SJSA1 (cell line): ENCODE results near the gene REX1BD. TPM values are rescaled to one million over a fixed set of nuclear protein-coding genes. Genes with fewer than 3 reads are reported as not detected.
A peak's percentile ranks its signal among the peaks of the same experiment; 100 is the strongest.
"Not testable (repeated sequence)": the region's sequence is repeated elsewhere in the genome, so short reads cannot be mapped to it uniquely, and the experiment has no call there.

Experiments
- DNase-seq, 2 experiments: peaks; one replicate each; pipeline ENCODE4 v3.0.0-alpha.2; 2015 to 2020; ENCODE audit warnings: low spot score in 2 of 2, low read depth in 1 of 2
- H3K27ac ChIP-seq: fragments of 250-450 bp; sonication (Bioruptor Pico); 2 replicates; pipeline ENCODE4 v1.5.1; 2020; ENCODE audit warnings: mild to moderate bottlenecking, moderate library complexity
- H3K27me3 ChIP-seq: fragments of 250-450 bp; sonication (Bioruptor Pico); replicated peaks from 2 replicates; pipeline ENCODE4 v1.5.1; 2020; ENCODE audit warnings: mild to moderate bottlenecking, moderate library complexity
- H3K36me3 ChIP-seq: fragments of 250-450 bp; sonication (Bioruptor Pico); 2 replicates; pipeline ENCODE4 v1.5.1; 2020; ENCODE audit warnings: mild to moderate bottlenecking
- H3K4me1 ChIP-seq: fragments of 250-450 bp; sonication (Bioruptor Pico); replicated peaks from 2 replicates; pipeline ENCODE4 v1.6.1; 2021; ENCODE audit warnings: mild to moderate bottlenecking
- H3K4me3 ChIP-seq: fragments of 250-450 bp; sonication (Bioruptor Pico); 2 replicates; pipeline ENCODE4 v1.5.1; 2020; ENCODE audit warnings: mild to moderate bottlenecking
- H3K9me3 ChIP-seq: fragments of 250-450 bp; sonication (Bioruptor Pico); replicated peaks from 2 replicates; pipeline ENCODE4 v1.5.1; 2020; ENCODE audit warnings: mild to moderate bottlenecking
- total RNA-seq: library from RNA; depleted of rRNA; stranded (reverse); fragments of >200 nt; shearing (Covaris generic); gene quantifications from 2 replicates; pipeline ENCODE4 v1.2.3, GENCODE V29; 2014

REX1BD gene
- total RNA-seq, 1 experiment from 2014 or later = 84.0 TPM

GRCh38 chr19:18590273-18591272, 2.0 kb downstream of the REX1BD start:
- peaks cover 21% of the 10 kb centered on the region for H3K36me3 ChIP-seq

GRCh38 chr19:18591735-18592385, 3.3 kb downstream of the REX1BD start:
- Histone ChIP-seq H3K27me3 (no peaks in the 10 kb centered on the region), H3K36me3 (peaks cover 21% of the 10 kb centered on the region), H3K27ac (no peak overlapping the region), H3K4me3 (no peak overlapping the region), H3K9me3 (no peaks in the 10 kb centered on the region), H3K4me1 (peaks cover 31% of the 10 kb centered on the region)
- no peak for DNase-seq

More at GRCh38 chr19:18590273-18591272, 2.0 kb downstream of the REX1BD start:
- no peaks in the 10 kb centered on the region for H3K27me3 ChIP-seq
- no peak overlapping the region for H3K4me3 ChIP-seq
- no peaks in the 10 kb centered on the region for H3K9me3 ChIP-seq
- H3K27ac ChIP-seq = no peak overlapping the region
- no peak for DNase-seq
- H3K4me1 ChIP-seq = peaks cover 31% of the 10 kb centered on the region

- H3K27ac ChIP-seq, H3K27me3 ChIP-seq, DNase-seq, H3K9me3 ChIP-seq, H3K4me3 ChIP-seq: not testable (repeated sequence)
- Histone ChIP-seq H3K36me3 (peaks cover 21% of the 10 kb centered on the region), H3K4me1 (peaks cover 29% of the 10 kb centered on the region)
These were observed 4.1 kb downstream of the REX1BD start for GRCh38 chr19:18592732-18593131.

- H3K4me3 ChIP-seq = no peak overlapping the region
- peaks cover 21% of the 10 kb centered on the region for H3K4me1 ChIP-seq
These were observed 4.9 kb downstream of the REX1BD start for GRCh38 chr19:18593367-18594095.

GRCh38 chr19:18594096-18594823, 5.7 kb downstream of the REX1BD start:
- no peak overlapping the region for H3K27ac ChIP-seq
- H3K4me3 ChIP-seq = no peak overlapping the region
- H3K27me3 ChIP-seq = no peaks in the 10 kb centered on the region
- H3K9me3 ChIP-seq = no peaks in the 10 kb centered on the region
- peak; percentile 47 to 62 for DNase-seq
- peaks cover 14% of the 10 kb centered on the region for H3K4me1 ChIP-seq
- peaks cover 17% of the 10 kb centered on the region for H3K36me3 ChIP-seq

More at GRCh38 chr19:18593367-18594095, 4.9 kb downstream of the REX1BD start:
- Histone ChIP-seq H3K27ac (no peak overlapping the region), H3K27me3 (no peaks in the 10 kb centered on the region), H3K36me3 (peaks cover 21% of the 10 kb centered on the region), H3K9me3 (no peaks in the 10 kb centered on the region)
- DNase-seq = no peak

- H3K4me3 ChIP-seq = no peak overlapping the region
- DNase-seq = no peak
- no peaks in the 10 kb centered on the region for H3K9me3 ChIP-seq
- peaks cover 8% of the 10 kb centered on the region for H3K4me1 ChIP-seq
- peaks cover 16% of the 10 kb centered on the region for H3K36me3 ChIP-seq
- H3K27ac ChIP-seq = no peak overlapping the region
- H3K27me3 ChIP-seq = no peaks in the 10 kb centered on the region
These were observed 6.3 kb downstream of the REX1BD start for GRCh38 chr19:18594824-18595373.

GRCh38 chr19:18595475-18595874, 6.9 kb downstream of the REX1BD start:
- H3K27me3 ChIP-seq = no peaks in the 10 kb centered on the region
- H3K9me3 ChIP-seq = no peaks in the 10 kb centered on the region
- no peak overlapping the region for H3K4me3 ChIP-seq
- no peak overlapping the region for H3K27ac ChIP-seq
- peaks cover 14% of the 10 kb centered on the region for H3K36me3 ChIP-seq
- peaks cover 8% of the 10 kb centered on the region for H3K4me1 ChIP-seq
- DNase-seq = no peak

GRCh38 chr19:18596752-18597157, 8.2 kb downstream of the REX1BD start:
- Histone ChIP-seq H3K36me3 (peaks cover 4% of the 10 kb centered on the region; the same call in 1 of the 2 replicates), H3K4me3 (no peak overlapping the region), H3K4me1 (peaks cover 8% of the 10 kb centered on the region), H3K9me3 (no peaks in the 10 kb centered on the region), H3K27ac (no peak overlapping the region), H3K27me3 (no peaks in the 10 kb centered on the region)
- no peak for DNase-seq

- no peak for DNase-seq
- H3K27me3 ChIP-seq = peaks cover 6% of the 10 kb centered on the region; the same call in 1 of the 2 replicates
These were observed 9.4 kb downstream of the REX1BD start for GRCh38 chr19:18597809-18598660.

GRCh38 chr19:18599485-18599884, 10.9 kb downstream of the REX1BD start:
- H3K4me1 ChIP-seq = peaks cover 14% of the 10 kb centered on the region
- H3K36me3 ChIP-seq = no peaks in the 10 kb centered on the region
- DNase-seq = no peak
- no peak overlapping the region for H3K27ac ChIP-seq
- no peaks in the 10 kb centered on the region for H3K9me3 ChIP-seq
- no peak overlapping the region for H3K4me3 ChIP-seq
- peaks cover 18% of the 10 kb centered on the region for H3K27me3 ChIP-seq

More at GRCh38 chr19:18597809-18598660, 9.4 kb downstream of the REX1BD start:
- Histone ChIP-seq H3K9me3 (no peaks in the 10 kb centered on the region), H3K27ac (no peak overlapping the region), H3K36me3 (no peaks in the 10 kb centered on the region), H3K4me3 (no peak overlapping the region), H3K4me1 (peaks cover 8% of the 10 kb centered on the region)

GRCh38 chr19:18600692-18601397, 12.2 kb downstream of the REX1BD start:
- H3K27me3 ChIP-seq = peaks cover 30% of the 10 kb centered on the region
- not testable (repeated sequence) for H3K4me3 ChIP-seq, H3K36me3 ChIP-seq, H3K27ac ChIP-seq, H3K9me3 ChIP-seq, DNase-seq
- H3K4me1 ChIP-seq = peaks cover 11% of the 10 kb centered on the region

- peaks cover 36% of the 10 kb centered on the region for H3K27me3 ChIP-seq
- no peaks in the 10 kb centered on the region for H3K36me3 ChIP-seq
- H3K9me3 ChIP-seq = no peaks in the 10 kb centered on the region
- no peak for DNase-seq
- H3K4me1 ChIP-seq = peaks cover 11% of the 10 kb centered on the region
- no peak overlapping the region for H3K4me3 ChIP-seq
- H3K27ac ChIP-seq = no peak overlapping the region
These were observed 13.3 kb downstream of the REX1BD start for GRCh38 chr19:18601875-18602274.
